Lower lobe of right lung (tissue), 2 donors: ENCODE results near the gene SNED1. TPM values are rescaled to one million over a fixed set of nuclear protein-coding genes. Genes with fewer than 3 reads are reported as not detected.

ENCODE experiments used
- ATAC-seq, 2 donors: fragments of 200-7000 bp; cut with Tn5 transposase; one replicate each; pipeline ENCODE4 v1.9.1; 2020 to 2022; ENCODE audit warnings: mild to moderate bottlenecking in 2 of 2, moderate library complexity in 2 of 2
- DNase-seq: peaks from one replicate; pipeline ENCODE4 v3.0.0-alpha.2; 2020
- H3K27ac ChIP-seq: fragments of 200-600 bp; one replicate; pipeline ENCODE4 v1.8.0; 2022
- H3K27me3 ChIP-seq: fragments of 200-600 bp; one replicate; pipeline ENCODE4 v1.8.0; 2022; ENCODE audit warnings: low read depth
- H3K36me3 ChIP-seq: fragments of 200-600 bp; one replicate; pipeline ENCODE4 v1.8.0; 2022; ENCODE audit warnings: mild to moderate bottlenecking
- H3K4me1 ChIP-seq: fragments of 200-600 bp; one replicate; pipeline ENCODE4 v1.8.0; 2022
- H3K4me3 ChIP-seq: fragments of 200-600 bp; one replicate; pipeline ENCODE4 v1.8.0; 2022; ENCODE audit warnings: mild to moderate bottlenecking
- H3K9me3 ChIP-seq: fragments of 200-600 bp; one replicate; pipeline ENCODE4 v1.8.0; 2022
- intact Hi-C: fragments of 100-400 bp; cut with DNase I; formaldehyde crosslinking; loops from one replicate; pipeline ENCODE4 v1.11.0; 2022
- total RNA-seq: library from RNA; stranded (reverse); fragmentation: NEBNext Ultra II Directional; extraction: Animal tissue kit (Norgen Biotek cat#: 25700); gene quantifications from one replicate; pipeline ENCODE4 v1.2.1, GENCODE V29; 2021
- TF ChIP-seq, protein P1 (sequence below): fragments of 200-600 bp; IDR thresholded peaks from one replicate; pipeline ENCODE4 v1.8.0; 2022; ENCODE audit warnings: antibody characterized with exemption, mild to moderate bottlenecking
- donor health status: DM: no; HTN: yes; CAD: no; lungs with severe emphysema.

Gene SNED1
- total RNA-seq, 1 donor from 2014 or later, result 36.2 TPM

DNA sequence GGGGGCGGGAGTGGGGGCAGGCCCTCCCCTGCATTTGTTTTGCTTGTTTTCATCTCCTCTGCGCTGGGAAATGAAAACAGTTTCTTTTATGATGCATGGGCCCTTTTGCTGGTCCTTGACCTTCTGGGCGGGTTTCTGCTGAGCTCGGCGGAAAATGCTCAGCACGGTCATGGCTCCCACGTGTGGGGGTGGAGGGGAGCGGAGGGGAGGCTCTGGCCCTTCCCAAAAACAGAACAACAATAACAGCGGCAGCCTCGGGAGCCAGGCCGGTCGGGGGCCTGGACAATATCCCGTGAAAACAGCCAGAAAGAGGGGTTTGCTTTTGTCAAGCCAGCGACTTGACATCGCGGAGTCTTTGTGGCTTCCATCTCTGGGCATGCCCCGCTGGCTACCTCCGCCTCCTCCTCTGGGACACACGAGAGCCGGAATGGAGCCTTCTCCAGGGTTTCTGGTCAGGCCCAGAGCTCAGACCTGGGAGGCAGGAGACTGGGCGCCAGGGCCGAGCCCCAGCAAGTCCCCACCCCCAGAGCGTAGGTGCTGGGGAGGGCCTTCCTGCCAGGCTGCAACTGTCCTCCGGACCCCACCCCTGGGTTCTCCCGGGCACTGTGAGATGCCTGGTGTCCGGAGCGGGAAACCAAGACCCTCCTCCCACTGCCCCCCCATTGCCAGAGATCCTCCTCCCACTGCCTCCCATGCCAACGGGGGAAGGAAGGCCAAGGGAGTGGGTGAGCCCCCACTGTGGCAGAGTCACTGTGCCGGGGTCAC is 35.9 kb upstream of the SNED1 start:
- no peaks in the 10 kb centered on the region for H3K36me3 ChIP-seq
- DNase-seq (peak; percentile 61), ATAC-seq (peak in 1 of 2 donors; percentile 23)
- no peak overlapping the region for H3K4me3 ChIP-seq
- no peaks in the 10 kb centered on the region for H3K9me3 ChIP-seq
- H3K27ac ChIP-seq, result peak overlapping the region; percentile 60
- TF ChIP-seq, protein P1, sequence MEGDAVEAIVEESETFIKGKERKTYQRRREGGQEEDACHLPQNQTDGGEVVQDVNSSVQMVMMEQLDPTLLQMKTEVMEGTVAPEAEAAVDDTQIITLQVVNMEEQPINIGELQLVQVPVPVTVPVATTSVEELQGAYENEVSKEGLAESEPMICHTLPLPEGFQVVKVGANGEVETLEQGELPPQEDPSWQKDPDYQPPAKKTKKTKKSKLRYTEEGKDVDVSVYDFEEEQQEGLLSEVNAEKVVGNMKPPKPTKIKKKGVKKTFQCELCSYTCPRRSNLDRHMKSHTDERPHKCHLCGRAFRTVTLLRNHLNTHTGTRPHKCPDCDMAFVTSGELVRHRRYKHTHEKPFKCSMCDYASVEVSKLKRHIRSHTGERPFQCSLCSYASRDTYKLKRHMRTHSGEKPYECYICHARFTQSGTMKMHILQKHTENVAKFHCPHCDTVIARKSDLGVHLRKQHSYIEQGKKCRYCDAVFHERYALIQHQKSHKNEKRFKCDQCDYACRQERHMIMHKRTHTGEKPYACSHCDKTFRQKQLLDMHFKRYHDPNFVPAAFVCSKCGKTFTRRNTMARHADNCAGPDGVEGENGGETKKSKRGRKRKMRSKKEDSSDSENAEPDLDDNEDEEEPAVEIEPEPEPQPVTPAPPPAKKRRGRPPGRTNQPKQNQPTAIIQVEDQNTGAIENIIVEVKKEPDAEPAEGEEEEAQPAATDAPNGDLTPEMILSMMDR, result no peak
- no peaks in the 10 kb centered on the region for H3K27me3 ChIP-seq
- intact Hi-C loops, result no loop called here
- H3K4me1 ChIP-seq, result peaks cover 36% of the 10 kb centered on the region

DNA sequence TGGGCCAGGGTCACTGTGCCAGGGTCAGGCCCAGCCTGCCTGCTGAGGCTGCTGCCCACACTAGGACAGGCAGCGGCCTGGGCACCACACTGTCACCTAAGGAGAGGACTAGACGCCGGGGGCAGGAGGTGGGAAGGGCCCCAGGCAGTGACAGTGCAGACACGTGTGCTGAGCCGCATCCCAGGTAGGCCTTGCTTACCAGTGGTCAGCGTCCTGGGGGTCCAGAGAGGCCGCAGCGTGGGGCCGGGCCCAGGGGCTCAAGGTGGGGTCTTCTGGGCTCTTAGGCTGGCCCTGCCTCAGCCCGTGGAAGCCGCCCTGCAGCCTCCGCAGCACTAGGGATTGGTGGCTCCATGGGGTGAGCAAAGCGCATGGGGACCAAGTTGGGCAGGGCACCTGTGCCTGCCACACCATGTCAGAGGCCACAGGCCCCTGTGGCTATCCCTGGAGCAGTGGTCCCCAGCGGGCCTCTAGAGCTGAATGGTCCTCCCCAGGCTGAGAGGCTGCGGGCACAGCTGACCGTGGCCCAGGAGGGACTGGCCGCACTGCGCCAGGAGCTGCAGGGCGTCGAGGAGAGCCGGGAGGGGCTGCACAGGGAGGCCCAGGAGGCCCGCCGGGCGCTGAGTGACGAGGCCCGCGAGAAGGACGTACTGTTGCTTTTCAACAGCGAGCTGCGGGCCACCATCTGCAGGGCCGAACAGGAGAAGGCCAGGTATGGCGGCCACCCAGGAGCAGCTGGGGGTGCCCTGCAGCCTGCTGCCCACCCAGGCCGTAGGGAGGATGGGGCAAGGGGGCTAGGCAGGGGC is 35.2 kb upstream of the SNED1 start:
- DNase-seq (peak; percentile 41), ATAC-seq (no peak)
- Histone ChIP-seq H3K9me3 (no peaks in the 10 kb centered on the region), H3K4me3 (no peak overlapping the region), H3K27ac (peak overlapping the region; percentile 60), H3K27me3 (no peaks in the 10 kb centered on the region), H3K36me3 (no peaks in the 10 kb centered on the region), H3K4me1 (peaks cover 36% of the 10 kb centered on the region)
- TF ChIP-seq, protein P1, result no peak
- intact Hi-C loops, result no loop called here

DNA sequence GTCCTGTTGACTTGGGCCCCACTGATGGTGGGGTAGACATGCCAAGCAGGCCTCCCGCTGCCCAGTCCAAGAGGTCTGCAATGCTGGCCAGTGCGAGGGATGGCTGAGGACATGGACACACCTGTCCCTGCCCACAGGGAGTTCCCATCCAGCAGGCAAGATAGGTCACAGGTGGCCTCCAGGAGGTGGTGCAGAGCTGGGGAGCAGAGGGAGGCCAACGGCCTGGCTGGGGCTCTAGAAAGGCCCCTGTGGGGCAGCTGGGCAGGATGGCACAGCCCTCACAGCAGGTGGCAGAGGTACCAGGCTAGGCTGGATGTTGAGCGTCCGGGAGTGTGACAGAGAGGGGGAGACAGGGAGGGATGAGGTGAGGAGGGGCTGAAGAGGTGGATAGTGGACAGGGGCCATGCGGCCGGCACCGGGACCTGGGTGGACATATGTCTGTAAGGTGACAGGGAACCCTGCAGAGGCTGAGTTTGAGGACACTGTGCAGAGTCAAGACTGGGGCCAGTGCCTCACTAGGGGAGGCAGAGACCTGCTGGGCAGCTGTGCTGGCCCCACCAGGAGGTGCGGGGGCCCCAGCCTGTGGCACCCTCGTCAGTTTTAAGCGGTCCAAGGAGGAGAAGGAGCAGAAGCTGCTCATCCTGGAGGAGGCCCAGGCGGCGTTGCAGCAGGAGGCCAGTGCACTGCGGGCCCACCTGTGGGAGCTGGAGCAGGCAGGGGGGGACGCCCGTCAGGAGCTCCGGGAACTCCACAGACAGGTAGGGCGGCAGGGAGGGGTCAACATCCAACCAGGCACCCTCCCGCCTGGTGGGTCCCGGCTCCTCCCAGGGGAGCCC is 34.3 kb upstream of the SNED1 start:
- Histone ChIP-seq H3K36me3 (no peaks in the 10 kb centered on the region), H3K9me3 (no peaks in the 10 kb centered on the region), H3K27me3 (no peaks in the 10 kb centered on the region), H3K4me1 (peaks cover 36% of the 10 kb centered on the region), H3K27ac (no peak overlapping the region), H3K4me3 (no peak overlapping the region)
- ATAC-seq, result no peak
- intact Hi-C loops, result no loop called here
- TF ChIP-seq, protein P1, result no peak
- DNase-seq, result peak; percentile 46

DNA sequence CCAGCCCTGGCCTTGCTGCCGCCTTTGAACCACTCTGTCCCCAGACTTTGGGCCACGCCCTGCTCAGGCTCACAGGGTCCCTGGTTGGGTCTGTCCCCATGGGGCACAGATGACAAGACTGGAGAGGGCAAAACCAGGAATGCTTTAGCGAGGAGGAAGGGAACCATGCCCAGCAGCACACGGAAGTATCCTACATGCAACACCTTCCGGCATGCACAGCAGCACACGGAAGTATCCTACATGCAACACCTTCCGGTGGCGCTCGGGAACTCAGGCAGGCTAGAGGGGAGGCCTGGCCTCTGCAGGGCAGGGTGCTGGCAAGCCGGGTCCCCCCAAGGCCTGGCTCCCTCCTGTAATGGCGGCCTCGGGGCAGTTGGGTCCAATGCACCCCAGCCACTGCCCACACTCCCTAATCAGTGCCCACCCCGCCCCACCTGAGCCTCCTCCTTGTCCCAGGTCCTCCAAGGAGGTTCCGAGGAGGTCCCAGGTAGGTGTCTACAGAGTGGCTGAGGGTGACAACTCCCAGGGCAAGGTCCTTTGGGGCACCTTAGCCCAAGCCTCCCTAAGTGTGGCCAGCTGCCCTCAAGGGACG is 33.6 kb upstream of the SNED1 start:
- intact Hi-C loops, result no loop called here
- DNase-seq (peak; percentile 46), ATAC-seq (no peak)

More for the DNA sequence above, 33.6 kb upstream of the SNED1 start:
- H3K27me3 ChIP-seq, result no peaks in the 10 kb centered on the region
- no peaks in the 10 kb centered on the region for H3K9me3 ChIP-seq
- peak overlapping the region; percentile 36 for H3K27ac ChIP-seq
- TF ChIP-seq, protein P1, result no peak
- no peaks in the 10 kb centered on the region for H3K36me3 ChIP-seq
- no peak overlapping the region for H3K4me3 ChIP-seq
- H3K4me1 ChIP-seq, result peaks cover 33% of the 10 kb centered on the region
